Measurements from ENCODE around the gene CHST11.

The CHST11 gene

GRCh38 chr12:104710940-104711689 is 254.4 kb downstream of the CHST11 start:
- Mint-ChIP-seq H3K36me3 (ENCODE audit: low read depth) (no peaks in the 10 kb centered on the region), H3K9me3 (no peaks in the 10 kb centered on the region), H3K27ac (no peak overlapping the region), H3K4me3 (no peak overlapping the region), H3K4me1 (peaks cover 68% of the 10 kb centered on the region), H3K27me3 (ENCODE audit: low read depth, poor library complexity) (peaks cover 8% of the 10 kb centered on the region)
- no peak for DNase-seq
- no peak for TF ChIP-seq CTCF (IDR thresholded peaks at IDR 0.05)

GRCh38 chr12:104712477-104712876 is 255.7 kb downstream of the CHST11 start:
- Mint-ChIP-seq H3K9me3 (no peaks in the 10 kb centered on the region), H3K36me3 (ENCODE audit: low read depth) (no peaks in the 10 kb centered on the region), H3K4me1 (peaks cover 66% of the 10 kb centered on the region), H3K27ac (peak overlapping the region; percentile 42), H3K4me3 (no peak overlapping the region), H3K27me3 (ENCODE audit: low read depth, poor library complexity) (peaks cover 8% of the 10 kb centered on the region)
- no peak for TF ChIP-seq CTCF (IDR thresholded peaks at IDR 0.05)
- DNase-seq: no peak

GRCh38 chr12:104712968-104713367 is 256.2 kb downstream of the CHST11 start:
- no peak for TF ChIP-seq CTCF (IDR thresholded peaks at IDR 0.05)
- peaks cover 62% of the 10 kb centered on the region for H3K4me1 Mint-ChIP-seq
- no peak for DNase-seq
- peaks cover 8% of the 10 kb centered on the region for H3K27me3 Mint-ChIP-seq (ENCODE audit: low read depth, poor library complexity)
- no peak overlapping the region for H3K4me3 Mint-ChIP-seq
- H3K27ac Mint-ChIP-seq: peak overlapping the region; percentile 42
- no peaks in the 10 kb centered on the region for H3K36me3 Mint-ChIP-seq (ENCODE audit: low read depth)
- H3K9me3 Mint-ChIP-seq: no peaks in the 10 kb centered on the region

- Mint-ChIP-seq H3K27ac (no peak overlapping the region), H3K27me3 (ENCODE audit: low read depth, poor library complexity) (peaks cover 8% of the 10 kb centered on the region), H3K9me3 (no peaks in the 10 kb centered on the region), H3K4me1 (peaks cover 61% of the 10 kb centered on the region), H3K36me3 (ENCODE audit: low read depth) (no peaks in the 10 kb centered on the region), H3K4me3 (no peak overlapping the region)
- no peak for DNase-seq
- TF ChIP-seq CTCF (IDR thresholded peaks at IDR 0.05): no peak
These were observed 256.7 kb downstream of the CHST11 start for GRCh38 chr12:104713444-104713843.

- no peak for DNase-seq
- Mint-ChIP-seq H3K4me3 (no peak overlapping the region), H3K27ac (no peak overlapping the region), H3K27me3 (ENCODE audit: low read depth, poor library complexity) (peaks cover 8% of the 10 kb centered on the region), H3K9me3 (no peaks in the 10 kb centered on the region), H3K36me3 (ENCODE audit: low read depth) (no peaks in the 10 kb centered on the region), H3K4me1 (peaks cover 57% of the 10 kb centered on the region)
- TF ChIP-seq CTCF (IDR thresholded peaks at IDR 0.05): no peak
These were observed 257.6 kb downstream of the CHST11 start for GRCh38 chr12:104714369-104714768.

GRCh38 chr12:104716172-104716571 is 259.4 kb downstream of the CHST11 start:
- Mint-ChIP-seq H3K27me3 (ENCODE audit: low read depth, poor library complexity) (peaks cover 8% of the 10 kb centered on the region), H3K36me3 (ENCODE audit: low read depth) (no peaks in the 10 kb centered on the region), H3K9me3 (no peaks in the 10 kb centered on the region), H3K4me1 (peaks cover 62% of the 10 kb centered on the region), H3K4me3 (no peak overlapping the region), H3K27ac (peak overlapping the region; percentile 18)
- no peak for DNase-seq
- no peak for TF ChIP-seq CTCF (IDR thresholded peaks at IDR 0.05)

Data from nephron progenitor cell (in vitro differentiated cells).